ENCODE data around the gene COL9A3. TPM values are rescaled to one million over a fixed set of nuclear protein-coding genes. Genes with fewer than 3 reads are reported as not detected.
A peak's percentile ranks its signal among the peaks of the same experiment; 100 is the strongest.

The COL9A3 gene
- total RNA-seq, 1 donor: 0.43 TPM

- H3K4me3 ChIP-seq (ENCODE audit: low read depth, low read length): no peak overlapping the region
- no peak for TF ChIP-seq CTCF (IDR thresholded peaks at IDR 0.05; ENCODE audit: insufficient read depth, low read depth, low read length)
- DNase-seq (ENCODE audit: low read depth): peak; percentile 32
Observed at GRCh38 chr20:62792182-62792939, 24.5 kb upstream of the COL9A3 start.

- no peak for DNase-seq (ENCODE audit: low read depth)
- no peak overlapping the region for H3K4me3 ChIP-seq (ENCODE audit: low read depth, low read length)
- no peak for TF ChIP-seq CTCF (IDR thresholded peaks at IDR 0.05; ENCODE audit: insufficient read depth, low read depth, low read length)
Observed at GRCh38 chr20:62792940-62793756, 23.7 kb upstream of the COL9A3 start.

- H3K4me3 ChIP-seq (ENCODE audit: low read depth, low read length): peak overlapping the region; percentile 35
- no peak for DNase-seq (ENCODE audit: low read depth)
- no peak for TF ChIP-seq CTCF (IDR thresholded peaks at IDR 0.05; ENCODE audit: insufficient read depth, low read depth, low read length)
Observed at GRCh38 chr20:62793757-62794006, 23.2 kb upstream of the COL9A3 start.

- TF ChIP-seq CTCF (IDR thresholded peaks at IDR 0.05; ENCODE audit: insufficient read depth, low read depth, low read length): no peak
- peak overlapping the region; percentile 65 for H3K4me3 ChIP-seq (ENCODE audit: low read depth, low read length)
- peak; percentile 97 for DNase-seq (ENCODE audit: low read depth)
Observed at GRCh38 chr20:62794007-62794724, 22.7 kb upstream of the COL9A3 start.

- DNase-seq (ENCODE audit: low read depth): peak; percentile 59
- no peak for TF ChIP-seq CTCF (IDR thresholded peaks at IDR 0.05; ENCODE audit: insufficient read depth, low read depth, low read length)
- H3K4me3 ChIP-seq (ENCODE audit: low read depth, low read length): peak overlapping the region; percentile 65
Observed at GRCh38 chr20:62795023-62795761, 21.7 kb upstream of the COL9A3 start.

- no peak for TF ChIP-seq CTCF (IDR thresholded peaks at IDR 0.05; ENCODE audit: insufficient read depth, low read depth, low read length)
- H3K4me3 ChIP-seq (ENCODE audit: low read depth, low read length): peak overlapping the region; percentile 66
- DNase-seq (ENCODE audit: low read depth): no peak
Observed at GRCh38 chr20:62796699-62797491, 20.0 kb upstream of the COL9A3 start.
